ENCODE data around the gene MSI2. TPM values are rescaled to one million over a fixed set of nuclear protein-coding genes. Genes with fewer than 3 reads are reported as not detected.
A peak's percentile ranks its signal among the peaks of the same experiment; 100 is the strongest.

Gene MSI2
- total and polyA plus RNA-seq, 4 donors, result 9.4 to 64.0 (median 30.4) TPM

GRCh38 chr17:57516290-57517230, 260.2 kb downstream of the MSI2 start:
- Histone ChIP-seq H3K27ac (ENCODE audit: low read depth in 1 of 2, low read length in 1 of 2) (no peak overlapping the region), H3K4me1 (ENCODE audit: control insufficient read depth in 5 of 5, insufficient read depth in 5 of 5, low read length in 5 of 5) (peaks cover 9 to 70% (median 36%) of the 10 kb centered on the region in 5 donors), H3K4me3 (no peak overlapping the region), H3K36me3 (ENCODE audit: control insufficient read depth in 4 of 4, insufficient read depth in 4 of 4, low read length in 4 of 4) (no peaks in the 10 kb centered on the region), H3K9me3 (ENCODE audit: control insufficient read depth in 4 of 4, insufficient read depth in 3 of 4, low read length in 3 of 4) (peaks cover 0 to 1% (median 0%) of the 10 kb centered on the region in 4 donors), H3K9ac (ENCODE audit: insufficient read depth in 1 of 2, low read length in 2 of 2) (no peak overlapping the region), H3K27me3 (ENCODE audit: control insufficient read depth in 3 of 3, insufficient read depth in 3 of 3, low read length in 2 of 3) (no peaks in the 10 kb centered on the region)
- ATAC-seq (ENCODE audit: insufficient read depth, low FRiP score), result no peak
- 81 to 90% methylated on average over 10 of the region's 10 CpGs for WGBS, 2 donors
- TF ChIP-seq CTCF (IDR thresholded peaks at IDR 0.05; ENCODE audit: control extremely low read depth, extremely low read depth), result no peak
- DNase-seq, result no peak

- H3K4me1 ChIP-seq (ENCODE audit: control insufficient read depth in 5 of 5, insufficient read depth in 5 of 5, low read length in 5 of 5), result peaks cover 12 to 70% (median 43%) of the 10 kb centered on the region in 5 donors
- H3K4me3 ChIP-seq, result no peak overlapping the region
- 87 to 90% methylated on average over 7 of the region's 7 CpGs for WGBS, 2 donors
- no peaks in the 10 kb centered on the region for H3K27me3 ChIP-seq (ENCODE audit: control insufficient read depth in 3 of 3, insufficient read depth in 3 of 3, low read length in 2 of 3)
- peaks cover 0 to 1% (median 0%) of the 10 kb centered on the region in 4 donors for H3K9me3 ChIP-seq (ENCODE audit: control insufficient read depth in 4 of 4, insufficient read depth in 3 of 4, low read length in 3 of 4)
- ATAC-seq (ENCODE audit: insufficient read depth, low FRiP score) (no peak), DNase-seq (peak in 2 of 3 donors; percentile 62 to 79)
- no peak overlapping the region for H3K27ac ChIP-seq (ENCODE audit: low read depth in 1 of 2, low read length in 1 of 2)
- no peaks in the 10 kb centered on the region for H3K36me3 ChIP-seq (ENCODE audit: control insufficient read depth in 4 of 4, insufficient read depth in 4 of 4, low read length in 4 of 4)
- H3K9ac ChIP-seq (ENCODE audit: insufficient read depth in 1 of 2, low read length in 2 of 2), result no peak overlapping the region
- no peak for TF ChIP-seq CTCF (IDR thresholded peaks at IDR 0.05; ENCODE audit: control extremely low read depth, extremely low read depth)
Measured at GRCh38 chr17:57517273-57517631, 260.9 kb downstream of the MSI2 start.

- 80 to 82% methylated on average over 8 of the region's 8 CpGs for WGBS, 2 donors
Measured at GRCh38 chr17:57517632-57518456, 261.5 kb downstream of the MSI2 start.

More at GRCh38 chr17:57517632-57518456, 261.5 kb downstream of the MSI2 start:
- ATAC-seq (ENCODE audit: insufficient read depth, low FRiP score) (no peak), DNase-seq (peak in 1 of 3 donors; percentile 74)
- Histone ChIP-seq H3K4me3 (no peak overlapping the region), H3K9ac (ENCODE audit: insufficient read depth in 1 of 2, low read length in 2 of 2) (no peak overlapping the region), H3K27ac (ENCODE audit: low read depth in 1 of 2, low read length in 1 of 2) (no peak overlapping the region), H3K27me3 (ENCODE audit: control insufficient read depth in 3 of 3, insufficient read depth in 3 of 3, low read length in 2 of 3) (no peaks in the 10 kb centered on the region), H3K9me3 (ENCODE audit: control insufficient read depth in 4 of 4, insufficient read depth in 3 of 4, low read length in 3 of 4) (peaks cover 0 to 1% (median 0%) of the 10 kb centered on the region in 4 donors), H3K36me3 (ENCODE audit: control insufficient read depth in 4 of 4, insufficient read depth in 4 of 4, low read length in 4 of 4) (no peaks in the 10 kb centered on the region), H3K4me1 (ENCODE audit: control insufficient read depth in 5 of 5, insufficient read depth in 5 of 5, low read length in 5 of 5) (peaks cover 12 to 70% (median 43%) of the 10 kb centered on the region in 5 donors)
- no peak for TF ChIP-seq CTCF (IDR thresholded peaks at IDR 0.05; ENCODE audit: control extremely low read depth, extremely low read depth)
